DND-41 (cell line): ENCODE measurements around the gene TNS1.

Experiments
- EZH2 ChIP-seq: IDR thresholded peaks from 3 replicates; pipeline ENCODE4 v1.6.1; 2012; ENCODE audit warnings: borderline replicate concordance, low read depth, mild to moderate bottlenecking, moderate library complexity, low read length, inconsistent platforms; ENCODE audit not compliant: severe bottlenecking
- TF ChIP-seq, protein P1 (sequence below): IDR thresholded peaks from 2 replicates; pipeline ENCODE4 v1.5.1; 2012; ENCODE audit warnings: borderline replicate concordance, low read length, moderate library complexity, mild to moderate bottlenecking; ENCODE audit not compliant: poor library complexity, severe bottlenecking; ENCODE audit errors: extremely low read depth

DNA sequence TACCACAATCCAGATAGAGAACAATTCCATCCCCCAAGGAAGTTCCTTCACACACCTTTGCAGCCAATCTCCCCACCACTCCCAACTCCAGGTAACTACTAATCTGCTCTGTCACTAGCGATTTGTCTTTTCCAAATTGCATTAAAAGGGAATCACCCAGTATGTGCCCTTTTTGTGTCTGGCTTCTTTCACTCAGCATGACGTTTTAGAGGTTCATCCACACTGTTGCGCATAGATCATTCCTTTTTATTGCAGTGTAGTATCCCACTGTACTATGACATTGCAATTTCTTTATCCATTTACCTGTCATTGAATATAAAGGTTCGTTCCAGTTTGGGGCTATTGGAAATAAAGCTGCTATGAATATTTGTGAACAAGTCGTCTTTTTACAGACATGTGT is 31.6 kb downstream of the TNS1 start:
- TF ChIP-seq, protein P1, sequence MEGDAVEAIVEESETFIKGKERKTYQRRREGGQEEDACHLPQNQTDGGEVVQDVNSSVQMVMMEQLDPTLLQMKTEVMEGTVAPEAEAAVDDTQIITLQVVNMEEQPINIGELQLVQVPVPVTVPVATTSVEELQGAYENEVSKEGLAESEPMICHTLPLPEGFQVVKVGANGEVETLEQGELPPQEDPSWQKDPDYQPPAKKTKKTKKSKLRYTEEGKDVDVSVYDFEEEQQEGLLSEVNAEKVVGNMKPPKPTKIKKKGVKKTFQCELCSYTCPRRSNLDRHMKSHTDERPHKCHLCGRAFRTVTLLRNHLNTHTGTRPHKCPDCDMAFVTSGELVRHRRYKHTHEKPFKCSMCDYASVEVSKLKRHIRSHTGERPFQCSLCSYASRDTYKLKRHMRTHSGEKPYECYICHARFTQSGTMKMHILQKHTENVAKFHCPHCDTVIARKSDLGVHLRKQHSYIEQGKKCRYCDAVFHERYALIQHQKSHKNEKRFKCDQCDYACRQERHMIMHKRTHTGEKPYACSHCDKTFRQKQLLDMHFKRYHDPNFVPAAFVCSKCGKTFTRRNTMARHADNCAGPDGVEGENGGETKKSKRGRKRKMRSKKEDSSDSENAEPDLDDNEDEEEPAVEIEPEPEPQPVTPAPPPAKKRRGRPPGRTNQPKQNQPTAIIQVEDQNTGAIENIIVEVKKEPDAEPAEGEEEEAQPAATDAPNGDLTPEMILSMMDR: no peak
- TF ChIP-seq EZH2: no peak
